Measurements from ENCODE around the gene TDRD5.

DNA sequence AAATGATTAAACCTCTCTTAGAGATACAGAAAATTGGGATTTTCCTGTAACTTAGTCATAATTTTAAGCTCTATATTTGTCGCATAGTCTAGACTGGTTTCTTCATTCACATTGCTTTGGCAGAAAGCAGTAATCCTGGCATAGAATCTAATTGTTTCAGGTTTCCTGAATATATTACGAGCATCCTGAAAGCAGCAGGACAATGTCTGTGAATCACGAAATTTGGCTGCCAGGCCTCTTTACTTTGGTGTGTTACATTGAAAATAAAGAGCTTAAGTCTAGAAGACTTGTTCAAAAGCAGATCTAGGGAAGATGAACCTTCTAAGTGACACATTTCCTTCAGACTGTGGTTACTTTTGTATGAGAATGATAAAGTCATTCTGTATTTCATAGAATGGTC is 72.2 kb downstream of the TDRD5 start:
- no peak for TF ChIP-seq CTCF (conservative IDR thresholded peaks at IDR 0.05 in 1 of 2, IDR thresholded peaks at IDR 0.05 in 1 of 2; ENCODE audit: low read depth in 1 of 2, low read length in 2 of 2)
- TF ChIP-seq EZH2 (IDR thresholded peaks at IDR 0.05; ENCODE audit: low read length, missing control alignments), result no peak

Data from fibroblast of lung (primary cell).